SK-N-MC (cell line): ENCODE measurements around the gene PIH1D1.

ENCODE experiments used
- EZH2 ChIP-seq: fragments of 200-600 bp; sonication (generic); IDR thresholded peaks from one replicate; pipeline ENCODE4 v1.6.1; 2017; ENCODE audit warnings: antibody characterized with exemption
- FOXP2 ChIP-seq: optimal IDR thresholded peaks from 2 replicates; pipeline ENCODE3; 2011; ENCODE audit warnings: mild to moderate bottlenecking, moderate library complexity; ENCODE audit not compliant: insufficient read depth; ENCODE audit errors: extremely low read length, control extremely low read depth
- POLR2AphosphoS5 ChIP-seq: IDR thresholded peaks from 2 replicates; pipeline ENCODE4 v1.6.1; 2012; ENCODE audit warnings: mild to moderate bottlenecking, low read depth, low read length, borderline replicate concordance

GRCh38 chr19:49468199-49468598 lies 16.6 kb upstream of the PIH1D1 start:
- TF ChIP-seq EZH2 (no peak), POLR2AphosphoS5 (no peak), FOXP2 (no peak)
